ENCODE measurements around the gene EPS8L3. TPM values are rescaled to one million over a fixed set of nuclear protein-coding genes. Genes with fewer than 3 reads are reported as not detected.

The EPS8L3 gene
- total RNA-seq, 4 donors from 2014 or later: not detected

GRCh38 chr1:109754738-109755137, 9.0 kb downstream of the EPS8L3 start:
- WGBS, 2 donors: 79 to 85% methylated on average over 2 of the region's 2 CpGs
- Histone ChIP-seq H3K27me3 (no peaks in the 10 kb centered on the region), H3K9me3 (no peaks in the 10 kb centered on the region), H3K27ac (no peak overlapping the region), H3K4me3 (replicated peaks in 1 of 3) (no peak overlapping the region), H3K36me3 (no peaks in the 10 kb centered on the region), H3K4me1 (no peaks in the 10 kb centered on the region)
- intact Hi-C loops (cut with DNase I): no loop called here
- DNase-seq: no peak
- TF ChIP-seq POLR2A (IDR thresholded peaks at IDR 0.05): no peak
- TF ChIP-seq CTCF (IDR thresholded peaks at IDR 0.05): no peak

- H3K27ac ChIP-seq: no peak overlapping the region
- H3K27me3 ChIP-seq: no peaks in the 10 kb centered on the region
- intact Hi-C loops (cut with DNase I): no loop called here
- 89 to 92% methylated on average over 12 of the region's 12 CpGs for WGBS, 2 donors
- no peaks in the 10 kb centered on the region for H3K36me3 ChIP-seq
- no peaks in the 10 kb centered on the region for H3K4me1 ChIP-seq
- H3K9me3 ChIP-seq: no peaks in the 10 kb centered on the region
- DNase-seq: no peak
- no peak overlapping the region for H3K4me3 ChIP-seq (replicated peaks in 1 of 3)
- no peak for TF ChIP-seq CTCF (IDR thresholded peaks at IDR 0.05)
- no peak for TF ChIP-seq POLR2A (IDR thresholded peaks at IDR 0.05)
These were observed 12.0 kb downstream of the EPS8L3 start for GRCh38 chr1:109751531-109752260.

- no peak for TF ChIP-seq POLR2A (IDR thresholded peaks at IDR 0.05)
- no peak for TF ChIP-seq CTCF (IDR thresholded peaks at IDR 0.05)
- Histone ChIP-seq H3K4me3 (replicated peaks in 1 of 3) (no peak overlapping the region), H3K27me3 (no peaks in the 10 kb centered on the region), H3K4me1 (no peaks in the 10 kb centered on the region), H3K36me3 (no peaks in the 10 kb centered on the region), H3K9me3 (no peaks in the 10 kb centered on the region), H3K27ac (no peak overlapping the region)
- DNase-seq: no peak
- intact Hi-C loops (cut with DNase I): no loop called here
- 86 to 96% methylated on average over 5 to 6 of the region's 6 CpGs for WGBS, 2 donors
These were observed 12.8 kb downstream of the EPS8L3 start for GRCh38 chr1:109750920-109751319.

- H3K4me1 ChIP-seq: no peaks in the 10 kb centered on the region
- intact Hi-C loops (cut with DNase I): no loop called here
- 91 to 99% methylated on average over 7 to 8 of the region's 11 CpGs for WGBS, 2 donors
These were observed 13.4 kb downstream of the EPS8L3 start for GRCh38 chr1:109750241-109750882.

More at GRCh38 chr1:109750241-109750882, 13.4 kb downstream of the EPS8L3 start:
- TF ChIP-seq POLR2A (IDR thresholded peaks at IDR 0.05): no peak
- no peak for TF ChIP-seq CTCF (IDR thresholded peaks at IDR 0.05)
- Histone ChIP-seq H3K4me3 (replicated peaks in 1 of 3) (no peak overlapping the region), H3K36me3 (no peaks in the 10 kb centered on the region), H3K9me3 (no peaks in the 10 kb centered on the region), H3K27ac (no peak overlapping the region), H3K27me3 (no peaks in the 10 kb centered on the region)
- no peak for DNase-seq
